GM19467 (cell line): ENCODE measurements around the gene SRPX2.
A peak's percentile ranks its signal among the peaks of the same experiment; 100 is the strongest.

Experiments
- ATAC-seq: cut with Tn5 transposase; IDR thresholded peaks from one replicate; pipeline ENCODE4 v1.9.1; 2021; ENCODE audit warnings: mild to moderate bottlenecking, moderate library complexity; ENCODE audit not compliant: unreplicated experiment

Gene SRPX2

DNA sequence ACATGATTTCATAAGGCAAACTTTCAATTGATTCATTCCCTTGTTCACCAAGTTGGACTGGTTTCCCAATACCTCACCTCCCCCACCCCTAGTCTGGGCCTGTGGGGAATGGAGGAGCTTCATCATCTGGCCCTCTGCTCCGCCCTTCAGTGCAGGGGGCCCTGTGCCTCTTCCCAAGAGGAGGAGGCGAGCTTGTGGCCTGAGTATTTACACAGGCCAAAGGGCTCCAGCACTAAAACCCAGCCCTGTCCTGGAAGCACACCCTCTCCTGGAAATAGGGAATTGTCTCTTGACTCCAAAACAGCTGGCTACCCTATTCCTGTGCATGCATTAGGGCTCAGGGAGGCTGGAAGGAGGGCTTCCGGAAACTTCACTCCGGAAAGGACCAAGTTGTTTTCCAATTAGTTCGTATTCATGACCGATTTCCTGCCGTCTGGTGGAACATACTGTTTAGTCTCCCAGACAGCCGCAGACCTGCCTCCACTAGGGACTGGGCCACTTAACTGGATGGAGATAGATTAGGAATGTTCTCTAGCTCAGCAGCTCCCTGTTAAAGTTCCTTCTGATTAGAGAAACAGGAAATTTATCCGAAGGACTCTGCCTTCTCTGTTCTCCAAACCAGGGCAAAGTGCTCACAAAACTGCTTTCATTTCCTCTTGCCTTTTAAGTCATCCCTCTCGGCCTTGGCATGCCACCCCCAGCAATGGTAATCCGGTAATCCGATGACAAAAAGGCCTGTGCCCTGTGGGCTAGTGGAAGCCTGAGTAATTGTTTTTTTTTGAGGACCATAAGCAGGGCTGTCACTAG lies 5.8 kb downstream of the SRPX2 start:
- ATAC-seq, result no peak

DNA sequence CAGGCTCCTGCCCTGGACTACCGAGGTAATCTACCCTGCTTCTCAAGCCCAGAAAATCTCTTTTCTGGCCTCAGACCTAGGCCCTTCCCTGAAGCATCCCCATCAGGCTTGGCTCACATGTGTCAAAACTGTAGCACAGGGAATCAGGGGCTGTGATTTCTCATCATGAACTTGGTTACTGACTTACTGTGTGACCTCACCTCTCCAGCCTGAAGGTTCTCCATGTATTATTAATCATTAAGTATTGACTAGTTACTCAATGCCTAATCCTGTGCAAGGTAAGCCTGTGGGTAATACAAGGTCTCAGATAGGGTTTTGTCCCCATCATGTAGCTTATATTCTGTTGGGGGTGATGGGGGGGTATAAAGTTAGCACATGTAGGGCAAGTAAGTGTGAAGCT lies 6.8 kb downstream of the SRPX2 start:
- no peak for ATAC-seq

DNA sequence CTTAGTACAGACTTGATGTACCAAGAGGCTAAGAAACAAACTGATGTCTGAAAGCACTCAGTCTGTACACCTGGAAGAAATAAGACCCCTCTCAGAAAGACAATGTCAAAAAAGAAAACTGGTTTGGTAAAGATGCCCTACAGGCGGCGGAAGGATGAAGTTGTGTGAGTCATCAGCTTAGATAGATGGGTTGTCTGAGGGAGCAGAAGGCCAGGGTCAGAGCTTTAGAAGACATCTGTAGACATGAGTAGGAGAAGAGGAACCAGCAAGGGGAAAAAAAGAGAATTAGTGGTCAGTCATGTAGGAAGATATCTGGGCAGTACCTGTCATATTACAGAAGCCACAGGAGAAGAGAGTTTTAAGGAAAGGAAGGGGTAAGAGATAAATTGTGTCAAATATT lies 8.3 kb downstream of the SRPX2 start:
- ATAC-seq, result no peak

DNA sequence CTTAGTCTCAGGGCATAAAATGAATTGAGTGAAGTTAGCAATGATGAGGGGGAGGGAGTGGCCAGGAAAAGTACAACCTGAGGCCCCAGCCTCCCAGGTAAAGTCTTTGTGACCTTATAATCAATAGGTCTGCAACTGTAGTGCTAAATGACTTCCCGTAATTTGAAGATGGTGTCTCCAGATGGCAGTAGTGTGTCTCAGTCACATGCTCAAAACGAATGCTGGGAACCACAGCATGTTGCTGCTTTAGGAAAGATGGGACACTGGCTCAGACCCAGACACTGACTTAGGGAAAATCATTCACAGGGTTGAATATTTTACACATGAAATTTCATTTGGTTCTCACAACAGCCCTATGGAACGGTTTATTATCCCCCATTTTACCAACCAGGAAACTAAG lies 10.3 kb downstream of the SRPX2 start:
- ATAC-seq, result no peak

DNA sequence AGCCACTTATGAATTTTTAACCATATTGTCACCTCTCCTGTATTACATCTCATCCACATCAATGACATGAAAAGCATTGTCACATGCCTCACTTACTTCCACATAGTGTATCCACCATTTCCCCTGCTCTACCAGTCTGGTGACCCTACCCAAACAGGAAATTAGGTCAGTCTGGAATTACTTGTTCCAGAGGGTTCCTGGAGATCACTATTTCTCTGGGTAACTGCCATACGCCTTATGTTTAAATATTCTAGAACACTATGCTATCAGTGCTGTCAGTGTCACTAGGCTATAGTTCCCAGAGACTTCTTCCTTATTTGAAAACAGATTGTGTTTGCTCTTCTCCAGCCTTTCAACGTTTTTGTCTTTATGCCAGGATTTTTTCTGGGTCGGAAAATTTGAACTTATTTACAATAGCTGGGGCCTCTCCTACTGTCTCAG lies 15.0 kb downstream of the SRPX2 start:
- no peak for ATAC-seq

DNA sequence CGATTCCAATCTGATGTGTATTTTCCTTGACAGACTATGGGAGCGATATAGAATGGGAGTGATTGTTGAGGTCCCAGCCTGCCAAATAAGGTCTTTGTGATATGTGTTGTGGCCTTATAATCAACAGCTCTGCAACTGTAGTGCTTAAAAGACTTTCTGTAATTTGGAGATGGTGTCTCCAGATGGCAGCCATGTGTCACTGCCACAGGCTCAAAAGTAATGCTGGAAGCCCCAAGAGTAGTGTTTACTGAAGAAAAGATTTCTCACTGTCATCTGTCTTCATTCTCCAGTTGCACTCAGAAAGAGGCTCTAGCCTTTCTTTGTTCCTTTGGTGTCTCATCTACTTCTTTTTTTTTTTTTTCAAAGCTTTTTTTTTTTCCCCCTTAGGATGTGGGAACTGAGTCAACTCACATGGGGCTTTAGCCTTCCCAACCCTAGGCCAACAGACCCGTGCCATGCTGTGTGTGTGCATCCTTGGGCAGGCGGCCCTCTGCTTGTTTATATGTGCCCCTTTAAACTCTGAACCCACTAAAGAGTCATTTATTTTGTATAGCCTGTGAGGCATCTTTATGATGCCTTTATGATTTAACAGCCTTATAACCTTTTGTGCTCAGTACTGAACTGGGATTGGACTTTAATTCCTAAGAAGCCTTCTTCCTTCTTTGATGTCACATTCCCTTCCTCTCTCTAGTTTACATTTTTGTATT lies 15.6 kb downstream of the SRPX2 start:
- ATAC-seq, result no peak

DNA sequence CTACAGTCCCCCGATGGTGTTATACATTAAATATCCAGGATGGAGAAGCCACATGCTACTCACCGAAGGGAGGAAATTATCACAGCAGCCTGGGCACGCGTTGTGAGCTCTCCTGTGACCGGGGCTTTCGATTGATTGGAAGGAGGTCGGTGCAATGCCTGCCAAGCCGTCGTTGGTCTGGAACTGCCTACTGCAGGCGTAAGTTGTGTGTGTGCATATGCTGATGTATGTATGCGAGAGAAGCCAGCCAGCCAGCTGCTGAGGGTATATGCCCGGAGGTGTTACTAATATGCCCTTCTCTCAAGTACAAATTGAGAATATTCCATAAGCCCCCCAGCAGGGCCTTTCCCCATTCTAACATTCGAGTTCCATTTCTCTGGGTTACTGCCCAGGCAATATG lies 18.2 kb downstream of the SRPX2 start:
- ATAC-seq, result no peak

DNA sequence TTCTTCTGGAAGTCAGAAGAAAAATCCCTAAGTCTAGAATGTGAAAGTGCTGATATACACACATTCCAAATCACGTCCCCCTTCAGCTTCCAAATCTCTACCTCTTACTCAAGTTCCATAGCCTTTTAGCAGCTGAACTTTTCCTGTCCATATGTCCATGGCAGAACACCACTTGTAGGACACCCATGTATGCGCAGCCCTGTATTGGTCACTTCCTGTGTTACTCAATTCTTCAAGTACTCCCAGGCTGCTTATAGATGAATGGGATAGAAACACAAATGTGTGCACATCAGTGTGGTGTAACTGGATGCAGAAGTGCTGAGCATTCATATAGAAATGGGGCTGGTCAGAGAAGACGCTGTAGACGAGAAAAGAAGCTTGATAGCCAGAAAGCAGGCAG lies 18.8 kb downstream of the SRPX2 start:
- ATAC-seq, result no peak

DNA sequence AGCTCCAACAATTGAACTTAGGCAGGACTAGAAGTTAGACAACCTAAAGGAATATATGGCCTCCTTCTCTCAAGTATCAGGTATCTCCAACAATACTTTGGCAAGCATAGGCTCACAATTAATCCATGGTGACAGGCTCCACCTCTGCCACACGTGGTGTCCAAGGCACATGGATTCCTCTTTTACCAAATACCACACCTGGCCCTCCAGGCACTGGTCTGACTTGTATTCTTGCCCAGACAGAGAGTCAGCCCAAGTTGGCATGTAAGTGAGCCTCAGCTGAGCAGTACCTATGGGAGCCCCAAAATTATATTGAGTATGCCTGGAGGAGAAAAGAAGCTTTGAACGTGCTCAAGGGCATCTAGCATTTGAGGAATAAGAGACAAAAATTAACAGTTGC lies 19.6 kb downstream of the SRPX2 start:
- no peak for ATAC-seq

DNA sequence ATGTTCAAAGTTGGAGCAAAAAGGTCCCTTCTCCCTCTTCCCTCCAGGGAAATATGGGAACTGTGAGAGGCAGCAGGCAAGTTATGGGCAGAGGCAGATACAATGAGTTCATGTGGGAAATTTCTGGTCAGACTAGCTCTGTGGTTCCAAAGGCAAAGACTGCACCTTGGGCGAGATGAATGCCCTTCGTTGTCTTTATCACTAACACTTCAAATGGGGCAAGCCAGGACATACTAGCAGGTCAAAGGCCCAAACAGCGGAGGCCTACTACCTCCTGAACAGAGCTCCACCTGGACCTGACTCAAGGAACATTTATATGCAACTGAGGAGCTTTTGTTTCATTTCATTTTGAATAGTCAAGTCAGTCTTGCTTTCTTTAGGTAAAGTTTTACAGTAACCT lies 29.0 kb downstream of the SRPX2 start:
- ATAC-seq, result no peak

DNA sequence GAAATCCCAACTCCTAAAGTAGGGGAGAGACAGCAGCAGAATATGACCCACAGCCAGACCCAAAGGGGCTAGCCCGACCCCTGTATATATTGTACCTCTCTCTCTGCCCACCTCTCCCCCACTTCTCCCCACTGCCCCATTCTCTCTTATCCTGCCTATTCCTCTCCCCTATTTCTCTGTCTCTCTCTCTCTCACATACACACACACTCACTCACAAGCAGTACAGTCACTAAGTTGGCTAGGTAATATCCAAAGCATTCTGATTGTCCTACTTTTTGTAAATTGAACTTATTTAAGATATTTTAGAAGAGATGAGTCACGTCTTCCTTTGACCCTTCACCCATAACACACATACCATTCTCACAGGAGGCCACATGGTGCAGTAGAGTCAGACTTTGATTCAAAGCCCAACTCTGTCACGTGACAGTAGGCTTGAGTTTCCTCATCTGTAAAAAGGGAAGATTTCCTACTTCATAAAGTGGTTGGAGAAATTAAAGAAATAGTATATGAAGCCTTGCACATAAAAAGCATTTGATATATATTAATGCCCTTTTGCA lies 29.5 kb downstream of the SRPX2 start:
- no peak for ATAC-seq

DNA sequence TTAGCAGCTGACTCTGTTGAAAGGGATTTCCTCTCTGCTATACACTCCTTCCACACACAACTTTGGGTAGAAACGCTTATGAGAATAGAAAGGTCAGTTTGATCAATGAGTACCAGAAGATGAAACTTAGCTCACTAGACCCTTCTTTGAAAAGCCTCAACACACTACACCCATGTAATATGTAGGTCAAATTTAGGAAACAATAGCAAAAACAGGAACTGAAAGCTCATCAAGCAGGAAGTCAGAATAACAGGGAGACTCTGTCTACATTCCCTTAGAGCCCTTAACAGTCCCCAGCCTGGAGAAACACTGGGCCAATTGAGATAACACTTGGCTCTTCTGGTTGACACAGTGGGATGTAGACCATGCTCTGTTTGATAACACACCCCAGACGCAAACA lies 30.7 kb downstream of the SRPX2 start:
- no peak for ATAC-seq

DNA sequence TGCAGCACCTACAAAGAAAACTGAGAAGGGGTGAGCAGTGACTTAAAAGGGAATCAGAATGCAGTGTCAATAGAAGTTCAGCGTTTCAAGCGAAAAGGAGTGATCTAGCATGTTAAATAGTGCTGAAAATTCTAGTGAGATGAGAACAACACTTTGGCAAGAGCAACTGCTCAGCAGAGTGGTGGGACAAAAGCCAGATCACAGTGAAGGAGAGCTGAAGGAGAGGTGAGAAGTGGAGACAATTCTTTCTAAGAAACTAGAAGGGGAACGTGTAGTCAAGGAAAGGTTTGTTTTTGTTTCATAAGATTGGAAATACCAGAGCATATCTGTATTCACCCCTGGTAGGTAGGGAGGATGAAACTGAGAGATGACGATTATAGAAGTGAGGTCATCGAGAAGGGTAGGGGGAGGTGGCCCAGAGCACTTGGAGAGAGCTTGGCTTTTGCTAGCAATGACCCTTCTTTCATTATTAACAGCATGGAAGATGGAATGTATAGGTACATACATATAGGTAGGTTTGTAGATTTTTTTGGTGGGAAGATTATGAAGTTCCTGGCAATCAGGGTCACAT lies 33.7 kb downstream of the SRPX2 start:
- no peak for ATAC-seq

DNA sequence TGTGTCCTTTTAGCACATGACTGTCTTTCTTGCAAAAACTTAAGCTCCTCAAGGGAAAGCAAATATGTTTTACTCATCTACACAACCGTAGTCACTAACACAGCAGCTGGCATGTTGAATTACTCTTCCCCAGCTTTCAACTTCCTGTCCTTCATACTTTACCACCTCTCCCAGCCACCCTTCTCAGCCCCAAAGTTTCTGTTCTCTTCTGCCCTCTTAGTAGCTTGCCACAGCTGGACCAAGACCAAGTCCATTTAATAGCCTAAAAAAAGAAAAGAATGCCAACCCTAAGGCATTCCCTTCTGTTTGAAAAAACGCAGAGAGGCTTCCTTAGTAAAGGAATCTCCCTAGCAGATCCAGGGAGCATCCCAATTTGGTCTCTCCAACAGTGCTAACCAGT lies 36.8 kb downstream of the SRPX2 start:
- no peak for ATAC-seq

DNA sequence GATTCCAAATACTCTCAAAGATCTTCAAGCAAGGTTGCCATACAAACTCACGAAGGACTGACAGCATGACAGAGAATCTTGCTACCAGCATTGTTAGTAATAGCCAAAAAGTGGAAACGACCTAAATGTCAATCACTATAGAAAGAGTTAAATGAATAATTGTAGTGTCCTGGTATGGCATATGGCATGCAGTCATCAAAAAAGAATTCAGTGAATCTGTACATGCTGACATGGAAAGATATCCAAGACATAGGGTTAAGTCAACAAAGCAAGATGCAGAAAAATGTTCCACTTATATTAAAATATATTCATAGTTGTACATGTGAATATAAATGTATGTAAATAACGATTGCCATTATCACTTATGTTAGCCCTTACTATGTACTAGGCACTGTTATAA lies 37.6 kb downstream of the SRPX2 start:
- ATAC-seq, result no peak

DNA sequence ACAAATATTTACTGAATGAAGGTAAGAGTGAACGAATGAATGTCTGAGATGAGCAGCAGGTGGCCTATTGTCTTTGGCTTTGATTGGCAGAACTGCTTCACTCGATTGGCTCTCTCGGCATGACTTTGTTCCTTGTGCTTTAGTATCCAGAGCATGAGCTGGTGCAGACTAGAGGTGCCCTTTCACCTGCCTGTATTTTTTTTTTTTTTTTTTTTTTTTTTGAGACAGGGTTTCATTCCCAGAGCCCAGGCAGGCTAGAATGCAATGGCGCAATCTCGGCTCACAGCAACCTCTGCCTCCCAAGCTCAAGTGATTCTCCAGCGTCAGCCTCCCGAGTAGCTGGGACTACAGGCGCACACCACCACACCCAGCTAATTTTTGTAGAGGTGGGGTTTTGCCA lies 38.9 kb downstream of the SRPX2 start:
- no peak for ATAC-seq

DNA sequence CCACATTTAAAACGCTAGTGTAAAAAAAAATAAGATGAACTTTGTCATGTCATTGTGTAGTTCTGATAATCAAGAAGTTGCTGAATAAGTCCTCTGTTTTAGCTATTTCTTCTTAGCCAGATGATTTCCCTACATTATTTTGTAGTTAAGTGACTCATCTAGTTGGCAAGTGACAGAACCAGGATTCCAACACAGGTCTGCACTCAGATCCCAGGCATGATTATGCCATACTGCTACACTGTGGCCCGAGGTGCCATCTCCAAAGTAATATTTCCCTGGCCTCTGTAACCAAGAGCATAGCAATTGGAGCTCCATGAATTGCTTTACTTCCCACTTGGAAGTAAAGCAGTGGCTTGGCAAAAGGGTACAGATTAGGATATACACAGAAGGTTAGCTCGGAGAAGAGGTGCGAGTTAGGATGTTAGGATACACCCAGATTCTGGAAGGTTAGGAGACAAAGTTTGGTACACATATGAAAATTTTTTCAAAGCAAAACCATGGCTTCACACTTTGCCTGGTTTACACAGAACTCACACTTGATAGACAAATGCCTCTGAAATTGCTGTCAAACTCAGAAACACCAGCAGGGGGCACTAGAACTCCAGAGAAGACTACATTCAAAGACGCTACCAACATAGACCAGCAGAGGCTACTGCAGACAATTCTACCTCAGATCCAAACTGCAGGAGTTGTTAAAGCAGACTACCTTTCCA lies 41.4 kb downstream of the SRPX2 start:
- peak; percentile 84 for ATAC-seq

DNA sequence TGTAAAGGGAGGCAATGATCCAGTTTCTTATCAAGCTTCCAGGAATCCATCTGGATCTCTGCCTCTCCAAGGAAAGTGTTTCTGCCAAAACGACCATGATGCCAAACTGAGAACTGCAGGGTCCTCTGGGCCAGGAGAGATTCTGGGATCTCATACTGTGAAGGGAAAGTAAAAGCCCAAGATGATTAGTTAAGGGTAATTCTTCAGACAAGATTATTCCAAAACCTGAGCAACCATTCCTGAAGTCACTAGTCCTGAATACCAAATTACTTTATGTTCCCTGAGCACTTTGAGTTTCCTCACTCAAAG lies 42.0 kb downstream of the SRPX2 start:
- peak; percentile 7 for ATAC-seq

DNA sequence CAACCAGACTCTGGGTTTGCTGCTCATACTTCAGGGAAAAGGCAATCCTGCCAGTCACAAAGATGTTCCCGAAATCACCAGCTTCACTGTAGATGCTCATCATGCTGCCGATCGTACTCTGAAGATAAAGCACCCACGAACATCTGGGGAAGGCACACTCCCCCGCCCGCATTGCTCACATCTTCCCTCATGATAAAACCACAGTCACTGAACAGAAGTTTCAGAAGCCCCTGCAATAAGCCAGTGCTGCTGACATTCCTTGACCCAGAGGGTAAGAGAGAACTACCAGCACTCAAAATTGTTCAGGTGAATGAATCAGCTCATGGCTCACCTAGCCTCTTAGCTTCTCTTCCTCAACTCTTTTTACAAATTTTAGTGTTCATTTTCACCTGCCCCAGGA lies 43.1 kb downstream of the SRPX2 start:
- peak; percentile 19 for ATAC-seq

DNA sequence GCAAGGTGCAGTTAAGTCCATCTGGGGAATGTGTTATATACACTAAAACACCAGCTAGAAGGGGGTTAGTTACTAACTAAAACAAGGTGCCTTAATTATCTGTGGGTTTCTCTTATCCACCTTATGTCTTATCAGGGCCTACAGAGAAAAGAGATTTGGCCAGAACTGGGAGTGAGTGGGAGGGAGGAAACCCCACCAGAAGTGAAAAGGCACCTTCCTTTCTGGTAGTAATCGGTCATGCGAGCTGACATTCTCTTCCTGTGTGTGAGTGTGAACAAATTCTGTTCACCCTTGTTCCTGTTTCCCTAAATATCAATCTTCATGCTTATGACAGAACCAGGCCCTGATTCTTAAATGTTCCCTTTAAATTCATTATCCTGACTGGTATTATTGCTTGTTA lies 43.5 kb downstream of the SRPX2 start:
- peak; percentile 68 for ATAC-seq

DNA sequence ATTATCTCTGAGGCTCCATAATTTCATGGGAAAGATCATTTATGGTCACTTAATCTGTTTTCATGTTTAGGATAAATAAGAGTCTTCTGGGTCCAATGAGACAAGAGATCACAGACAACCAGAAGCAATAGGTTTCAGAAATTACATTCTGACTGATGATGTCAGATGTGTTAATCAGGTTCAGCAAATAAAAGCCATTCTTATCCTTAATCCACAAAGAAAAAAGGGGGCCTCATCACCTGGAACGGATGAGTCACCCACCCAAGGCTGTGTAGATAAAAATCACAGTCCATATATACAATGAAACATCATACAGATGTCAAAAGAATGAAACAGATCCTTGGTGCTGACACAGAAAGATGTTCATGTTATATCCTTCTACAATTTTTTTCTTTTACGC lies 51.3 kb downstream of the SRPX2 start:
- ATAC-seq, result no peak
